Stimulated activated CD8-positive, alpha-beta memory T cell treated with anti-CD3 and anti-CD28 coated beads, Interleukin-12 subunit alpha, Interleukin-12 subunit beta, amount 100 ng/mL, for 24 hours (primary cell): ENCODE results near the gene KCNN3.

Experiments
- DNase-seq: peaks from one replicate; pipeline ENCODE4 v3.0.0-alpha.2; 2020; ENCODE audit errors: extremely low read depth

The KCNN3 gene

DNA sequence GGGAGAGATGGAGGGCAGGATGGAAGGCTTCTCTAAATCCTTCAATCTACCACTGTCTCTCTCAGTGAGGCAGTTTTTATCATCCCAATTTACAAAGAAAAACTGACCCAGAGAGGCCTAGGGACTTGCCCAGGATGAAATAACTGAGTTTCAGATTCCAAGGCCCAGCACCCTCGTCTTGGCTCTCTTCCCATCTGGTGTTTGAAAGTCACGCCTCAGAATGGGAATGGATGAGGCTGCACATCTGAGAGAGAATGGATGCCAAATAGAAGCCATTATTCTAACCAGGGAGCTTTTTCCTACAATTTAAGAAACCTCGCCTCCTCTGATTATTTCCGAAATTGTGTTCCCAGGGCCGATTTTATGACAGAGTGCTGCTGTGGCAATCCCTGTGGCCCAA lies 10.6 kb upstream of the KCNN3 start:
- no peak for DNase-seq

DNA sequence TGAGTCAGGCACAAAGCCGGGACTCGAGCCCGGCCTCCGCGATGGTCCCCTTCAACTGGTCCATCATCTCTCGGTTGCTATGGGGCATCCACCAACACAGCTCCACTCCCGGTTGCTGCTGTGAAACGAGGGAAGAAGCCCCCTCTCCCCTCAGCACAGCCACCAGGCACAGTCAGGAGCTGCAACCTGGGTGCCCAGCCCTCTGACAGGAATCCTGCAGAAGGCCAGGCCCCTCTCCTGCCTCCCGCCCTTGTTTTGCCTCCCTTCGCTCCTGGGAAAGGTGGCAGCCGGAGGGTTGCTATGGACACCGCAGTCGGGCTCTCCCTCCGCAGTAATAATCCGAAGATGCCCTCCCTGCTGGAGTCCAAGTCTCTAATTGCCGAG lies 8.9 kb upstream of the KCNN3 start:
- no peak for DNase-seq

DNA sequence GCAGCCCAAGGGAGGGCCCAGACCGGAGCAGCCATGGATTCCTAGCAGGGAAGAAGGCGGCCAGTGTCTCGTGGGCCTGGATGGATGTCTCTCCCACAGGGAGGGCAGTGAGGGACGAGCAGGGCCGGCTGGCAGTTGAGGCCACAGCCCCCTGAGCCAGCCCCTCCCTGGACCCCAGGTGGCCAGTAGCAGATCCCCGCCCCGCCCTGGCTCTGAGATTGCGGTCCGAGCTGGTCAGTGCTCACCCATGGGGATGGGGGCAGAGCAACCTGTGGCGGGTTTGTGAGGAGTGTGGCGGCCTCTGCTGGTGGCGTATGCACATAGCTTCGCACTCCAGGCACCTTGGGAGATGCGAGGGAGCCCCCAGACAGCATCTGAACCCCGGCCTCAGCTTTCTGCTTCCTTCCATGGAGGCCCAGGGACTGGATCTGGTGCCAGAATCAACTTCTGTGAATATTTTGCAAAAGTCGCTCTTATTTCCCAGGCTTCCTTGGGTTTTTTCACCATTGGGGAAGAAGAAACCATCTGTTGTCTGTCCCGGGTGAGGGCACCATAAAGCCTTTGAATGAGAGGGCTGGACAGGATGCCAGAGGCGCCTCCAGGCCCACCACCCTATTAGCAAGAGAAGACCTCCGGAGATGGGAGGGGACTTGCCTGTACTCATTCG lies 8.4 kb upstream of the KCNN3 start:
- DNase-seq, result peak; percentile 28

DNA sequence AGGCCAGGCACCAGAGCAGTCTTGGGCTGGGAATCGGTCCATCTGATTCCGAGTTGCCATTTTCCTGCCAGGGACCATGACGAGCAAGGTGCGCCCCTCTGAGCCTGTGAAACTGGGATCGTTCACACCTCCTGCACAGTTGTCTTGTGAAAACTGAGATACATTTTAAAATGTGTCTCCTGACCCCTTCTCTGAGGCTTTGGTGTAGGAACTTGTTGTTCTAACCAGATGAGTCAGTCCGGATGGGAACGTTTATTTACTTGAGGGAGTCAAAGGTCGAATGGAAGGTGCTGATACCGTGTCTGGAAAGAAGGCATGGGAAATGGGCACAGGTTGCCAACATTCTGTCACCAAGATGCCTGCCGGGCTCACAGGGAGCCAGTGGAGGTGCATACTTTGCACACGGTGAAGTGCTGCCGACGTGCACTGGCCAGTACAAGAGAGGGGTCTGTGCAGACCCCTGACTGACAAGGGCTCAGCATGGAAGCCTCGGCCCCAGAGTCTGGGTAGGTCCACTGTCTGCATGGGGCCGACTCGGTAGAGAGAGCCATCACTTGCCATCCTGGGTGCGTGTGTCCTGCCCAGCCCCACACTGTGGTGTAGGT lies 7.4 kb upstream of the KCNN3 start:
- no peak for DNase-seq

- DNase-seq, result no peak
Measured at GRCh38 chr1:154876842-154877369, 6.8 kb upstream of the KCNN3 start.

DNA sequence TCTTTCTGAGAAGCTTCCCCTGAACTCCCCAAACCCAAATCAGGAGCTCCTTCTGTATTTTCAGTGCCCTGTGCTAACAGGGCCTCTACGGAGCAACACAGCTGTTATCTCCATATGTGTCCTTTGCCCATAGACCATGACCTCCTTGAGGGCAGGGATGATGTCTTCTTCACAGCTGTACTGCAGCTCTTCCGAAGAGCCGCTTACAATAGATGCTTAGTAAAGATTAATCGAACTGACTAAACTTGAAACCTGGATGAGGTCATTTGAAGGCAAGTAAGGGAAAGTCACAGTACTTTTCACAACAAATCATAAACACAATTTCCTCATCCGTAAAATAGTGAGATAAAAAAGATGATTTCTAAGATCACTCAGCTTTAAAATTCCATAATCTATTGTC lies 4.4 kb upstream of the KCNN3 start:
- no peak for DNase-seq

DNA sequence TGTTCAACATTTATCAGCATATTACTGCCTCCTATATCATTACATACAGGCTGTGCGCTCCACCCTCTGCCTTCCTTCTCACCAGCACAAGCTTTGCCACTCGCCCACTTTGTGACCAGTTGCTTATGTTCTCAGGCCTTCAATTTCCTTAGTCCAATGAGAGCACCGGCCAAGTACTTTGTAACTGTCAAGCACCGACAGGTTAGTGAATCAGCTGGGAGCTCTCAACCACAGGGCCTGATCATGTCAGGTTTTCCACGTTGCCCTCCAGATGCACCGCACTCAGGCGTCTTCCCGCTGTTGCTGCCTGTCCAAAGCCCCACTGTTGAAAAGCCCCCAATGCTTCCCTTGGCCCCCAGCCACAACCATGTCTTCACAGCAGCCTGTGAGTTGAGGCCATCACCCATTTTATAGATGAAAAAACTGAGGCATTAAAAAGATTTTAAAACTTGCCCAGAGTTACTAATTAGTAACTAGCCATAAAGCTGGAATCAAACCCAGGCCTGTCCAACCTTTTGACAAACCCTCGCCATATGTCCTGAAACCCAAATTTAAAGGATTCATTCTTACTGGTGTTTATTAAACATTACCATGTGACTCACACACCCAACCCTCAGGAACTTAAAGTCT lies 3.4 kb upstream of the KCNN3 start:
- DNase-seq, result no peak

DNA sequence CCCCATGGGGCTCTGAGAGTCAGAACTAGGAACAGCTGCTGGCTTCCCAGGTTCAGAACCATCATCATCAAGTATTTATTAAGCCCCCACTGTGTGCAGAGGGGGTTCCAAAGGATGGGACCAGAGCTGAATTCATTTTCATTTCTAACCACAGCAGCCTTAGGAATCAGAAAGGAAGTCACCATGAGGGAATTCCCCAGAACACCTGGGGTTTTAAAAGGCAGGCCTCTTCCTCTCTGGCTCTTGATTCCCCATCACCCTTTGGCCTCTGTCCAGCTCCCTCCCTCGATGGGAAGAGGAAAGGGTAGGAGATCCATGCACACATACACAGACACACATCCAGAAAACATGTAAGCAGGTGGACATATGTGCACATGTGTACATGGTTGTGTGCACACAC lies 1.3 kb upstream of the KCNN3 start:
- no peak for DNase-seq

DNA sequence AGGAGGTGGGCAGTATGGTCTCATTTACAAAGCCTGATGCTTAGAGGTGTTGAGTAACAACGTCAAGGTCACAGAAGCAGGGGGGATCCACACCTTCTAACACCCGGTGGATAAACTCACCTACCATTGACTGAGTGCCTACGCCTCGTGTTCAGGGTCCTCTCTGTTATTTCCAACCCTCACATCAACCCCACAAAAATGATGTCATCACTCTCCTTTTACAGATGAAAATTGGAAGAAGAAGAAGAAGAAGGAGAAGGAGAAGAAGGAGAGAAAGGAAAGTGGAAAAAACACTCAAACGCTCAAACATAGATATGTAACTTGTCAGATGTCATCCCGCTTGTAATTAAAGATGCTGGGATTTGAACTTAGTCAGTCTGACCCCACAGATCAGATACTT lies 653 bp upstream of the KCNN3 start:
- DNase-seq, result no peak

GRCh38 chr1:154869351-154870114 lies 548 bp downstream of the KCNN3 start:
- no peak for DNase-seq

GRCh38 chr1:154867841-154868605 lies 2.1 kb downstream of the KCNN3 start:
- no peak for DNase-seq

GRCh38 chr1:154867064-154867825 lies 2.8 kb downstream of the KCNN3 start:
- DNase-seq, result no peak

DNA sequence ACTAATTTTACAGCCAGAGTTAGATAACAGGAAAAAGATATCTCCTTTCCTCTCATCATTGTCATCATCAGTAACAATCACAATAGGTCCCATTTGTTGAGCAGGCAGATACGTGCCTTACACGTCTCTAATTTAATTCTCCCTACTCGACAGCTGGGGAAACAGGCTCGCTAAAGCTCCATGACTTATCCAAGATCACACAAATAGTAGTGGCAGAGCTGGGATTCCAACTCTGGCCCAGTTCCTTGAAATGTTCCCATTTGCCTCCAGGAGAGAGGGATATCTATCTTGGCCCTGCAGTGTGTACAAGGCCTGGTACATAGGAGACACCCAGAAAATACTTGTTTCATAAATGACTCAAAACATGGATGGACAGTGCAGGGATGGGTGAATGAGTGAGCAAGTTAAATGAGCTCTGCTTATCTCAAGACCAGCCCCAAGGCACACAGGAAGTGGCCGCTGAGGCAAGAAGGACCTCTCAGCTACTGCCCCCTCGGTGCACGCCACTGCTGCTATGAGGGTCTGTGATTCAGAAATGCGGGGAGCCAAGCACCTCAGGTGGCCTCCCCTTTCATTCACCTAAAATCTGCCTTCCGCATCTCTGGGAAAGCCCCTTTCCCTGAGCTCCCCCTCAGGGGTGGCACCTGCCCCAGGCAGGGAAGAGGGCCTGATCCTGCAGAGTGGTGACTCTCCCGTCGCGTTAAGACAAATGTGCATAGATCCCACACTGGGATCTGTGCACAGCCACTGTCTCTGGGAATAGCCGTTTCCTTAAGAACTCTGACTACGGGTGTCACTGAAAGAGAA lies 3.6 kb downstream of the KCNN3 start:
- DNase-seq, result no peak

DNA sequence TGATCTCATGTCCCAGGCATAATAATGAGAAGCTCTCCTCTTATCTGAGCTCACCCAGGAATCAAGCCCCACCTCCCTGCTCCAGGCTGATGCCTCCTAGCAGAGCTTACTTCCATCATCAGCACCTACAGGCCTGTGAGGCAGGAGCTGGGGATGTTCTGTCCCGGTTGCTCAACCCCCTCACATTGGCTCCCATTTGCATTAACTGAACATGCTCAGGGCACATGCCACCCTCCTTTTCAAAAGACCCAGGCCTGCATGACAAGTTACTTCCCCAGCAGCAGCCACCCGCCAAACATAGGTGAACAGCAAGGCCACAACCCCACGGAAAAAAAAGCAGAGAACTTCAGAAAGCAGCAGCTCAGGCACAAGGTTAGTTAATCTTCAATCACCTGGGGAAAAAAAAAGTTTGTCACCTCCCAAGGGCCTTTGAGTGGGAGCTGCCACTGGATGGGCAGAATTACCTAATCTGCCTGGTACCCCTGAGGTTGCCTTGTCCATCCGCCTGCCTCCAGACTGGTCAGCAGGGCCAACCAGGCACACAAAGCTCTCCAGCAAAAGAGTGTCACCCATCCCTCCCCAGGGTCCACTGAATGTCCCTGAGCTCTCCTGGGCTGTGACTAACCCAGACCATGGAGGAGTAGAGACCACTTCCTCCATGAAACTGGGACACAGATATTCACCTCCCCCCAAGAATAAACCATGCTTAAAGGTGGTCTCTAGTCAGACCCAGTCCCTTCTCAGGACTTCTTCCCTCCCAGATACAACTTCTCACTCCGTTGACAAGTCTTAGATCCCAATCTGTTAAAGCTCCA lies 4.4 kb downstream of the KCNN3 start:
- DNase-seq, result no peak

DNA sequence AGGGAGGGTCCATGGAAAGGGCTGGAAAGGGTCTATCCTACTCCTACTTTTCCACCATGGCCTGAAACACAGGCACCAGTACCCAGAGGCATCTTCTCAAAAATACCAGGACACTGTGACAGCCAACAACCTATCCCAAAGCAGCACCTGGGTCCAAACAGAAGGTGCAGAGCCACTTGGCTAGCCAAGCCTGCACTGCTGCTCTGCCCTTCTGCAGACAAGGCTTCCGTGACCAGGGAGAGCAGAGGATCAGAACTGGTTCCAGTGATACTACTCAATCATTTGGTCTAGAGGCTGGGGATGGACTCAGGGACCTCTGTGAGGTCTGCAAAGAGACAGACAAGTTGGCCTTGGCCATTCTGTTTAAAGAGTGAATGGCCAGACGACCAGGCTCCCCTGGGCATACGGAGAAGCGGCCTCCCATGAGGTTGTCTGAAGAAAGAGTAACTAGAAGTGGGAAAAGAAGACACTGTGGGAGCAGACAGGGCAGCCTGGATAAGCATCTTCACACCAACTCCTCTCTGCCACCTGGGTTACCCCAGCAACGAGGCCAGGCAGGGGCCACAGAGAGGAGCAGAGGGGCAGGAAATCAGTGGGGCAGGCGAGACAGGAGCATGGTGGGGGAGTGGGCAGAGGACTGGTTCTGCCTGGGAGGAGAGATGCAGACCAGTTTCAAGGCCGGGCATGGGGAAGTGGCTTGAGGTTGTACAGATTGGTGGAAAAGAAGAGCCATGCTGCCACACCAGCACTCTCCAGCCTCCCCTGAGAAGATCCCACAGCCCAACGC lies 5.7 kb downstream of the KCNN3 start:
- no peak for DNase-seq

DNA sequence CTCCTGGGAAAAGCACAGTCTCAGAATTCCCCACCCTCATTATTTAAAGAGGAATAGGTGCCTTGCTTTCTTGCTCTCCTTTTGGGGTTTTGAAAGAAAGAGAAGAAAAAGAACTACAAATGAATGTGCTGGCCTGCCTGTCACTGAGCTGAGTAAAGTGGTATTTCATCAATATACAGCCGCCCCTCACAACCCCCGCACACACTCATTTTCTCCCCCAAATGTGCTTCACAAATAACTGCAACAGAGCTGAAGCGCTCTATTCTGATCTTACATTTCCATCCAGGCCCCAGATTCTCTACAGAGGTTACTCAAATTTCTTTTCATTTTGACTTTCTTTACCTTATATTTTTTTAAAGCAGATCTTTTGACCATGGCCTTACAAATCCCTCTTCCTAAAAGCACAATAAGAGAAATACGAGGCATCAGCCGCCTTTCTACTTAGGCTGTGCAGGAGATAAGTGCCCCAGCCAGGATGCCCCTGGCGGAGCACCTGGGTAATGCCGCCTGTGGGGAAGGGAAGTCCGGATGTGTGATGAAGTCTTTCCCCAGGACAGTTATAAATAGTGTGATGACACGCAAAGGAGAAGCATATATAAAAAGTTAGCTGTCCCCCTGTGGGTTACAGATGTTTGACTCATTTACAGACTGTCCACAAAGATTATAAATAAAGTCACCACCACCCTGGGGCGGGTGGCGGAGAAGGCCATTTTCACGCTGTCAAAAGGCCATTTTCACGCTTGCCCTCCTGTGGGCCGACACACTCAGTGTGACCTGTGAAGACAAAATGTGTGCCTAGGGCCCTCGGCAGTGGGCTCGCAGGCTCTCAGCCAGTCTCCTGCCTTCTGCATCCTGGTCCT lies 6.5 kb downstream of the KCNN3 start:
- DNase-seq, result no peak

DNA sequence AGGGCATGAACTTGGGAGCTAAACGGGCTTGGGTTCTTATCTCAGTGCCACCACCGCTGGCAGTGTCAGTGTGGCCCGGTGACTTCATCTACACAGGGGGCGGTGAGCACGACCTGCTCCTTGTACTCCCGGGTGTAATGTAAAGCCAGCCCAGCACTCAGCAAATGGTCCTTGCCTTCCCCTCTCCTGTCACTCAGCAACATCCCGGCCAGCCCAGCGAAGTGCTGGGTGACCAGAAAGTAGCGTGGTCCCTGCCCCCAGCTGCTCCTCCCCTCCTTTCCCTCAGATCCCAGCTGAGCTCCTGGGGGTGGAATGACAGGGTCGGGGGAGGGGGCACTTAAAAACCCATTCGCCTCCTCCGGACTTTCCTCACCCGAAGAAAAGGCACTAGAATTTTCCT lies 7.2 kb downstream of the KCNN3 start:
- no peak for DNase-seq
